ENCODE data around the gene PBLD.
"Not testable (repeated sequence)": the region's sequence is repeated elsewhere in the genome, so short reads cannot be mapped to it uniquely, and the experiment has no call there.

The PBLD gene

GRCh38 chr10:68277814-68278213 is 54.9 kb downstream of the PBLD start:
- DNase-seq = not testable (repeated sequence)

GRCh38 chr10:68276224-68276623 is 56.5 kb downstream of the PBLD start:
- no peak for DNase-seq

DNA sequence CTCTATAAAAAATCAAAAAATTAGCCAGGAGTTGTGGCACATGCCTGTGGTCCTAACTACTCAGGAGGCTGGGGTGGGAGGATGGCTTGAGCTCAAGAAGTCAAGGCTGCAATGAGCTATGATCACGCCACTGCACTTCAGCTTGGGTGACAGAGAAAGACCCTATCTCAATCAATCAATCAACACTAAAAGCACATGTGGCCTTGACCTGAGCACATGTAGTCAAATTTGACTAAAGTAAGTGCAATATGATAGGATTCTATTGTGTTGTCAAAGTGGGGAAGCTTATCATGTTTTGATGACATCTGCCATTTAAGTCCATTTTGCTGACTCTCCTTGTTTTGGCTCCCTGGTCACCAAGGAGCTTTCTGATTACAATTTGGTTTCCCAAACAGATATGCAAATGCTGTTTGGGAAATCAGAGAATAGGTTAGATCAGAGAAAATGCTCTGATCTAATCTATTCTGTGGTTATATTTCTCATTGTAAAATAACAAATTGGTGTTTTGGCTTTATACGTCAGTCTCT is 57.1 kb downstream of the PBLD start:
- DNase-seq = no peak

- DNase-seq = no peak
Measured at GRCh38 chr10:68272833-68273232, 59.9 kb downstream of the PBLD start.

DNA sequence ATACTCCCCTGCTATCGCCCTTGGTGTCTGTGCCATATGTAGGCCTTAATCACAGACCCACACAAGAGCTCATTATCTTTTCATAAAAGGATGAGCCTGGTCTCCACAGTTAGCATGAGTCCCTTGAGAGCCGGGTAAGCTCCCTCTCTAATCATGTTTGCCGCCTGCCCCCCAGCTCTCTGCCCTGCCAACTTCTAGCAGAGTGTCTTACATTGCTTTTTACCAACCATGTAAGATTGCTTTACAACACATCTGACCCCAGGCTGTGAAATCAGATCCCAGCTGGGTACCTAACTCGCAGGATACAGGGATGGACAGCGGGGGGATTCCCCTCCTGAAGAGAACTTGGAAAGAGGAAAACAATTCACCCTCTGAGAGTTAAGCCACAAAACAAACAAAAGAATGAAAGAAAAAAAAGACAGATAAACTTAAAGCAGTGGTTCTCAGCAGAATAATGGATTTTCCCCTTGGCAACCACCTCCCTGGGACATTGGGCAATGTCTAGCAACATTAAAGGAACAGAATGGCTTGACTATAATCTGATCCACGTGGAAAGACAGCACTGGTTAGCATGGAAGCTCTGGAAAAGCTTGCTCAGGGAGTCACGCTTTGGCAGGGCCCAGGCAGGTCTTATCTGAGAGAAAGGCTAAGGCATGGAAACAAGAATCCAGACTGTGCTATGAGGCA is 61.4 kb downstream of the PBLD start:
- no peak for DNase-seq

DNA sequence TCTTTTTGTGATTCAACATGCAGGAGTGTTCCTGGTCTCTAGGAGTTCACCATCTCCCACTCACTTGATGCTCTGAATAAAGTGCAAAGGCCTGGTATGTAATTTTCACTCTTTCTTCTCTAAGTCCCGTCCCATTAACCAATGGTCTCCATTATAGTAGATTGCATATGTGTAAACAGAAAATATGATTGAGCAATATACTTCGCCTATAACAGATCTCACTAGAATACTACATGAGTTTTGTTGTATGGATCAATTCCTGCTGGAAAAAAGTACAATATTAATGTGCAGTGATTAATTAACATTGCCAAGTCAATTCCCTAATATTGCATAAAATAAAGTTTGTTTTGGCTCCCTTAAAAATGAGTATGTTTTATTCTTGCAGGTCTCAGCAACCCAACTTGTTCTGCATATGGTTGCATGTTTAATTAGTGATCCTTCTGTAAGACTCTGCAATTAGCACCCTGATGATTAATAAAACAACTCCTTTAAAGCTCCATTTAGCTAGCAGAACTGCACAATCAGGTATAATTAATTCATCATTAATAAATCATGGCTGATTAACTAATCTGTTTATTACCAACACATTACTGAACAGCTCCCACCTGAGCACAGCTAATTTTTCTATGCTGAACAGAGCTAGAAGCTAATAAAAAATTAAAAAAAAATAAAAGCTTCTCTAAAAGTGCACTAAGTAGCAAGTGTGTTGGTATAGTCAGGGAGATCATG is 63.0 kb downstream of the PBLD start:
- no peak for DNase-seq

- no peak for DNase-seq
Measured at GRCh38 chr10:68261132-68261856, 71.4 kb downstream of the PBLD start.

- DNase-seq = no peak
Measured at GRCh38 chr10:68253346-68253745, 79.4 kb downstream of the PBLD start.

- peak in 1 of 2 donors; percentile 5 for DNase-seq
Measured at GRCh38 chr10:68251625-68252495, 80.9 kb downstream of the PBLD start.

- no peak for DNase-seq
Measured at GRCh38 chr10:68251151-68251550, 81.6 kb downstream of the PBLD start.

DNA sequence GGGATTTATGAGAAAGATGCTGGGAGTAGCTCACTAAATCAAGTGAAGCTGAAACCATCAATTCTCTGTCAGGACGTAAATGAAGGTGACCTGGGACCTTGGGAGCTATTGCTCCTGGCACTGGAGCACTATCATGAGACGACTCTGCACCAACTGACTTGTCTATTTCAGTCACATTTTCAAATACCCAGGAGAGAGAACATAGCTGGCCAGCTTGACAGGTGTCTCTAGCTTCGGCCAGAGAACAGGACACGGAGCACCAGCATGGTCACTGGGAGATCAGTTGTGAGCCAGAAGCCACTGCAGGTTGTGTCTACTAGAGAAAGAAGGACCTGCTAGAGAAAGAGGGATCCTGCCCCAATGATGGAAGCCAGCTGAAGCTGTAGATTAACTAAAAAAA is 83.4 kb downstream of the PBLD start:
- DNase-seq = no peak

DNA sequence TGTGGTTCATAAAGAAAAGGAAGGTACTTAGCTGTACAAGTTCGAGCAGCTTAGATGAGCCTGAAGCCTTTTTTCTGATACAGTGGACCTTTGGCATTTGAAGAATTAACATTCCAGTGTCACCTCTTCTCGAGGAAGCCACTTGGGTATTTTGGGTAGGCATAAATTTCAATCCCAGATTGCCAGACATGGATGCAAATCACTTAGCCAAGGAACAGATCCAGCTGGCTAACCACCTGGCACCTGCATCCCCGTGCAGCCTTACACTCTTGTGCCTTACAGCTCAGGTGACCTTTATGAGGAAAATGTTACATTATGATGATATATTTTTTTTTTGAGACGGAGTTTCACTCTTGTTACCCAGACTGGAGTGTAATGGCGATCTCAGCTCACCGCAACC is 84.8 kb downstream of the PBLD start:
- DNase-seq = no peak

GRCh38 chr10:68246397-68246796 is 86.3 kb downstream of the PBLD start:
- not testable (repeated sequence) for DNase-seq

- DNase-seq = no peak
Measured at GRCh38 chr10:68242051-68242450, 90.7 kb downstream of the PBLD start.

GRCh38 chr10:68239596-68240150 is 93.1 kb downstream of the PBLD start:
- no peak for DNase-seq

DNA sequence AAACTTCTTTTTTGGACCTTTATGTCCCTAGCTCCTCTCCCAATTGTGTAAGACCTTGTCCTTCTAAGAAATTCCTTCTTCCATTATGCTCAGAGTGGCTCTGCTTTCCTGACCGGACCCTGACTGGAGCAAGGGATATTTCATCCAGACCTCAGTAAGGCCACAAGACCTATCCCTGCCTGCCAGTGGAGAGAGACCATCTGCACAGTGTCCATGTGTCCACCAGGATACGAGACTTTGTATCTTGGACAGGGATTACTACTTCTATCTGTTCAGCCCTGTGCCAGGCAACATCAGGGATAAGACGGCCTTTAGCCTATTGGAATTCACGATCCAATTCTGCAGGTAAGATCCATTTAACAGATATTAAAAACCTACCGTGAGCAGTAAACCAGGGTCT is 93.7 kb downstream of the PBLD start:
- DNase-seq = no peak

DNA sequence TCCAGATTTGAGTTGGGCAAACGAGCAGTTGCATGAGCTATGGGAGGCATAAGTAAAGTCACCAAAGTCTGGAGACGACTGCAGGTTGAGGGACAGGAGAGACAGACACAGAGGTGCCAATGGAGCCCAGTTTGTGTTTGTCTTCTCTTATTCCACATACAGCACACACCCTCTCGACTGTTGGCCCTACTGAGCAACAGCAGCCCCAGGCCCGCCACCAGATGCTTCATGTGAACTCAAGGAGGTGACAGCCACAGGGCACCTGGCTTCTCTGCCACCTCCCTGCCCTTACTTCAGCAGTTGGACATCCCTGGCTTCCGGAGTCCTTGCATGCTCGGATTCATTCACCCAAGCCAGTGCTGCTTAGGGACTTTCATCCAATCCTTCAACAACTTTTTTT is 94.4 kb downstream of the PBLD start:
- no peak for DNase-seq

DNA sequence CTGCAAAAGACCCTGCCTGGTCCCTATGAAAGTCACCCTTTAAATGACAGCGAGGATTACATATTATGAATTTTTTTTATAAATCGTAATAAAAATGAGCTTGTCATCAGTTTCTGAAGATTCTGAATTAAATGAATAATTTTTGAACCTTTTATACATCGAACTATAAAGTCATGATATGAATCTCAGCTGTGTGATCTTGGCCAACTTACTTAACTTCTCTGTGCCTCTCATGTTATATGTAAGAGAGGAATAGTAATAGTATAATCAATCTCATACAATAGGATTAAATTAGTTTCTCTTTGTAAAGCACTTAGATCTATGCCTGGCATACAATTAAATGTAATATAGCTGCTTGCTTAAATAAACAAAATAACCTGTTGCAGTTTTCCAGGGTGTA is 95.6 kb downstream of the PBLD start:
- DNase-seq = no peak

- no peak for DNase-seq
Measured at GRCh38 chr10:68235581-68235980, 97.1 kb downstream of the PBLD start.

GRCh38 chr10:68235111-68235510 is 97.6 kb downstream of the PBLD start:
- no peak for DNase-seq

GRCh38 chr10:68233046-68233445 is 99.7 kb downstream of the PBLD start:
- no peak for DNase-seq
